Measurements from ENCODE around the gene CST3. TPM values are rescaled to one million over a fixed set of nuclear protein-coding genes. Genes with fewer than 3 reads are reported as not detected.

CST3 gene
- total RNA-seq, 1 experiment from 2014 or later, result 181 TPM

DNA sequence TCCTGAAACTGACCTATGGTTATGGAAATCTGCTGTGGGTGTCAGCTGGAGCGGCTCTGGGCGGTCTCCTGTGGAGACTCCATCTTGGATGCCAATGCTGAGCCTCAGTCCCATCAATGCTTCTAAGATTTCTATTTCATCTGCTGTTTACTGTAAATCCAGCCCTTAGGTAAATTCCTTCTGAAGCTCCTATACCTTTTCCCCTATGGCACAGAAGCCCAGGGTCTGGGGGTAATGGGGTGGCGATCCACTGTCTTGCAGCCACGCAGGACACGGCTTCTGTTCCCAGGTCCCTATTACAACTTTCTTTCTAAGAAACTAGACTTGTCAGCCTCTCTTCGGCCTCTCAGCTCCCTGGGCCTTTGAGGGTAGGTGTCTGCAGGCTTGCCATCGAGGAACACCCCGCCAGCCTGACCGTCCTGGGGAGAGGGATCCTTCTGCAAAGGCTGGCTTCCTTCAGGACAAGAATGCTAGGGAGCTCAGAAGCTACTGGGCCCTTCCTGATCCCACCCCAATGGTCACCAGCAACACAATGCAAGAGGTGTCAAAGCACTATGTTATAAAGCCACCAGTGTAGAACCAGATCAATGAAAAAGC, 6.4 kb downstream of the CST3 start:
- Histone ChIP-seq H3K4me3 (replicated peaks in 1 of 2; ENCODE audit: low read depth in 1 of 2, low read length in 2 of 2) (no peak overlapping the region), H3K4me2 (ENCODE audit: low read length) (no peak overlapping the region), H3K9me2 (ENCODE audit: insufficient read depth) (no peaks in the 10 kb centered on the region), H3K27ac (ENCODE audit: low read depth, low read length) (no peak overlapping the region), H3K9me3 (ENCODE audit: control insufficient read depth in 1 of 2, insufficient read depth in 1 of 2, low read depth in 1 of 2, low read length in 2 of 2) (peaks cover 0 to 8% of the 10 kb centered on the region in 2 experiments; a peak in 1 of 4 replicates), H3K27me3 (ENCODE audit: insufficient read depth, low read length) (no peaks in the 10 kb centered on the region), H3K36me3 (ENCODE audit: control insufficient read depth in 1 of 2, insufficient read depth in 2 of 2, low read length in 2 of 2) (peaks cover 5% of the 10 kb centered on the region in 2 experiments; a peak in 2 of 4 replicates), H3K4me1 (ENCODE audit: control insufficient read depth in 1 of 2, insufficient read depth in 2 of 2, low read length in 2 of 2) (peaks cover 24 to 41% of the 10 kb centered on the region in 2 experiments), H3K9ac (ENCODE audit: low read length) (no peak overlapping the region), H2AFZ (ENCODE audit: low read depth, low read length, poor library complexity, severe bottlenecking) (no peak overlapping the region), H3K79me2 (ENCODE audit: insufficient read depth, low read length) (peaks cover 9% of the 10 kb centered on the region), H4K20me1 (ENCODE audit: insufficient read depth) (no peaks in the 10 kb centered on the region)
- ATAC-seq (no peak), DNase-seq (ENCODE audit: low read depth, low spot score) (no peak)
- ChIA-PET POLR2A (no interaction called here), CTCF (no interaction called here), RAD21 (ENCODE audit: low non-redundant PET in 1 of 2, low total read pairs in 2 of 2, uncharacterized antibody in 2 of 2, unreplicated experiment in 2 of 2) (no interaction called here)
- BruUV-seq (replicated peaks), result no TSS peak
- intact Hi-C loops (cut with micrococcal nuclease), result loop anchor here (10.0 kb wide), 1 partner anchor 1563 kb away; the partner anchor contains the start of gene ENTPD6
- TF ChIP-seq JUND (IDR thresholded peaks at IDR 0.05), result no peak
- TF ChIP-seq TCF7L2 (IDR thresholded peaks at IDR 0.05; ENCODE audit: borderline replicate concordance, extremely low read depth, insufficient read depth, insufficient read length), result no peak
- no peak for TF ChIP-seq SIN3A (IDR thresholded peaks at IDR 0.05; ENCODE audit: low read depth)
- no peak for TF ChIP-seq RAD21 (IDR thresholded peaks at IDR 0.05; ENCODE audit: low read depth)
- TF ChIP-seq ZNF274 (IDR thresholded peaks at IDR 0.05; ENCODE audit: low read depth, low read length), result no peak
- no peak for TF ChIP-seq ZFX (IDR thresholded peaks at IDR 0.05)
- no peak for TF ChIP-seq POLR2AphosphoS5 (IDR thresholded peaks at IDR 0.05; ENCODE audit: low read depth, low read length)
- no peak for TF ChIP-seq EZH2phosphoT487 (IDR thresholded peaks at IDR 0.05; ENCODE audit: borderline replicate concordance)
- no peak for TF ChIP-seq YY1 (IDR thresholded peaks at IDR 0.05; ENCODE audit: extremely low read depth, insufficient replicate concordance, low read depth, low read length)
- no peak for TF ChIP-seq EGR1 (IDR thresholded peaks at IDR 0.05; ENCODE audit: low read depth)
- no peak for TF ChIP-seq FOSL1 (IDR thresholded peaks at IDR 0.05; ENCODE audit: low read depth)
- TF ChIP-seq, protein P1, sequence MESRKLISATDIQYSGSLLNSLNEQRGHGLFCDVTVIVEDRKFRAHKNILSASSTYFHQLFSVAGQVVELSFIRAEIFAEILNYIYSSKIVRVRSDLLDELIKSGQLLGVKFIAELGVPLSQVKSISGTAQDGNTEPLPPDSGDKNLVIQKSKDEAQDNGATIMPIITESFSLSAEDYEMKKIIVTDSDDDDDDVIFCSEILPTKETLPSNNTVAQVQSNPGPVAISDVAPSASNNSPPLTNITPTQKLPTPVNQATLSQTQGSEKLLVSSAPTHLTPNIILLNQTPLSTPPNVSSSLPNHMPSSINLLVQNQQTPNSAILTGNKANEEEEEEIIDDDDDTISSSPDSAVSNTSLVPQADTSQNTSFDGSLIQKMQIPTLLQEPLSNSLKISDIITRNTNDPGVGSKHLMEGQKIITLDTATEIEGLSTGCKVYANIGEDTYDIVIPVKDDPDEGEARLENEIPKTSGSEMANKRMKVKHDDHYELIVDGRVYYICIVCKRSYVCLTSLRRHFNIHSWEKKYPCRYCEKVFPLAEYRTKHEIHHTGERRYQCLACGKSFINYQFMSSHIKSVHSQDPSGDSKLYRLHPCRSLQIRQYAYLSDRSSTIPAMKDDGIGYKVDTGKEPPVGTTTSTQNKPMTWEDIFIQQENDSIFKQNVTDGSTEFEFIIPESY (IDR thresholded peaks at IDR 0.05; ENCODE audit: extremely low read depth, insufficient replicate concordance, low read length), result no peak

All from HCT116 (cell line).